ENCODE data around the gene TMEM151B. TPM values are rescaled to one million over a fixed set of nuclear protein-coding genes. Genes with fewer than 3 reads are reported as not detected.

TMEM151B gene
- total and polyA plus RNA-seq, 10 of the 15 experiments (the other 5 are each of a cell fraction or from before 2014, with no cell fraction given) = 0.01 to 0.19 (median 0.05) TPM; not detected in 6

- Histone ChIP-seq H3K9me3 (replicated peaks; ENCODE audit: control insufficient read depth, insufficient read depth, low read length) (no peaks in the 10 kb centered on the region), H3K27ac (ENCODE audit: control insufficient read depth, insufficient read depth) (peak overlapping the region; percentile 99), H4K20me1 (ENCODE audit: control insufficient read depth, insufficient read depth) (peaks cover 4% of the 10 kb centered on the region; the same call in 1 of the 2 replicates), H2AFZ (ENCODE audit: control insufficient read depth, low read depth, low read length) (no peak overlapping the region), H3K4me1 (ENCODE audit: control insufficient read depth, insufficient read depth, low read length) (peaks cover 68% of the 10 kb centered on the region), H3K27me3 (replicated peaks in 1 of 2; ENCODE audit: control insufficient read depth in 2 of 2, insufficient read depth in 2 of 2, low read length in 1 of 2) (no peaks in the 10 kb centered on the region), H3K79me2 (ENCODE audit: control insufficient read depth, insufficient read depth, low read length) (peaks cover 87% of the 10 kb centered on the region), H3K4me2 (ENCODE audit: control insufficient read depth, insufficient read depth) (peak overlapping the region; percentile 98), H3K4me3 (peak overlapping the region; percentile 30), H3K9ac (ENCODE audit: control insufficient read depth, insufficient read depth, low read length) (peak overlapping the region; percentile 90), H3K36me3 (ENCODE audit: control insufficient read depth in 2 of 2, insufficient read depth in 2 of 2, low read length in 1 of 2) (peaks cover 26 to 27% of the 10 kb centered on the region in 2 experiments)
- in situ Hi-C loops (cut with MboI) = no loop called here
- SMC1A ChIA-PET (ENCODE audit: uncharacterized antibody, unreplicated experiment) = no interaction called here
- DNase-seq (ENCODE audit: low read depth, low spot score) (no peak), FAIRE-seq (no peak), ATAC-seq (no peak)
- intact Hi-C loops (cut with micrococcal nuclease; ENCODE audit: unreplicated experiment) = no loop called here
- no TSS peak for BruUV-seq (replicated peaks)
- TF ChIP-seq ESRRA (IDR thresholded peaks at IDR 0.05; ENCODE audit: low read length) (no peak), ZNF274 (IDR thresholded peaks at IDR 0.05; ENCODE audit: insufficient read depth, insufficient read length) (no peak), E2F4 (IDR thresholded peaks at IDR 0.05; ENCODE audit: low read depth, low read length) (no peak), BHLHE40 (IDR thresholded peaks at IDR 0.05; ENCODE audit: borderline replicate concordance in 1 of 2, low read depth in 2 of 2, low read length in 1 of 2) (no peak), RAD21 (IDR thresholded peaks at IDR 0.05; ENCODE audit: insufficient read depth, low read depth, low read length) (no peak), SUZ12 (IDR thresholded peaks at IDR 0.05; ENCODE audit: unreplicated experiment) (no peak), YY1 (IDR thresholded peaks at IDR 0.05; ENCODE audit: low read depth, low read length) (0 out of 2 replicates have a peak, but pooled peaks have one; percentile 1)
- 43% methylated on average over 3 of the region's 3 CpGs for WGBS (ENCODE audit: insufficient coverage, insufficient replicate concordance, low lambda C conversion rate, missing lambda C conversion rate)
- RAD21 ChIA-PET (ENCODE audit: unreplicated experiment) = interaction anchor here (0.6 to 4.8 kb wide), 2 partner anchors 9 to 12 kb away, joined by 5 to 28 read pairs; partner anchors contain the start of gene HSP90AB1
- POLR2A ChIA-PET = interaction anchor here (1.2 to 10.7 kb wide), 2 partner anchors 12 to 34 kb away, joined by 3 to 131 read pairs; partner anchors contain the start of gene HSP90AB1
- CTCF ChIA-PET = interaction anchor here (0.7 to 1.3 kb wide), 2 partner anchors 11 to 86 kb away, joined by 3 to 4 read pairs; no protein-coding TSS in a partner anchor
Measured at GRCh38 chr6:44258921-44259320, 11.3 kb upstream of the TMEM151B start.

Measured in GM12878 (cell line).